Nephron (organoid): ENCODE measurements around the gene DUS3L.
"Not testable (repeated sequence)": the region's sequence is repeated elsewhere in the genome, so short reads cannot be mapped to it uniquely, and the experiment has no call there.

Experiments used
- H3K27ac Mint-ChIP-seq, 3 experiments: 2 replicates each; pipeline ENCODE4 v1.8.0; 2020; ENCODE audit warnings: mixed read lengths in 3 of 3, mild to moderate bottlenecking in 2 of 3, moderate library complexity in 1 of 3
- H3K27me3 Mint-ChIP-seq: 2 replicates; pipeline ENCODE4 v1.8.0; 2021; ENCODE audit warnings: low read depth, mild to moderate bottlenecking, moderate library complexity, mixed read lengths
- H3K36me3 Mint-ChIP-seq: 2 replicates; pipeline ENCODE4 v1.8.0; 2020; ENCODE audit warnings: low read depth, mixed read lengths
- H3K4me1 Mint-ChIP-seq: 2 replicates; pipeline ENCODE4 v1.8.0; 2020; ENCODE audit warnings: mixed read lengths
- H3K4me3 Mint-ChIP-seq, 3 experiments: 2 replicates each; pipeline ENCODE4 v1.8.0; 2020; ENCODE audit warnings: mild to moderate bottlenecking in 3 of 3, mixed read lengths in 3 of 3, moderate library complexity in 2 of 3
- H3K9me3 Mint-ChIP-seq: 2 replicates; pipeline ENCODE4 v1.8.0; 2020; ENCODE audit warnings: mixed read lengths
- TF ChIP-seq, protein P1 (sequence below), 3 experiments: fragments of 200-600 bp; sonication (generic); IDR thresholded peaks; one replicate each; pipeline ENCODE4 v1.5.0; 2021; ENCODE audit warnings: antibody characterized with exemption in 3 of 3; ENCODE audit not compliant: unreplicated experiment in 3 of 3

The DUS3L gene

DNA sequence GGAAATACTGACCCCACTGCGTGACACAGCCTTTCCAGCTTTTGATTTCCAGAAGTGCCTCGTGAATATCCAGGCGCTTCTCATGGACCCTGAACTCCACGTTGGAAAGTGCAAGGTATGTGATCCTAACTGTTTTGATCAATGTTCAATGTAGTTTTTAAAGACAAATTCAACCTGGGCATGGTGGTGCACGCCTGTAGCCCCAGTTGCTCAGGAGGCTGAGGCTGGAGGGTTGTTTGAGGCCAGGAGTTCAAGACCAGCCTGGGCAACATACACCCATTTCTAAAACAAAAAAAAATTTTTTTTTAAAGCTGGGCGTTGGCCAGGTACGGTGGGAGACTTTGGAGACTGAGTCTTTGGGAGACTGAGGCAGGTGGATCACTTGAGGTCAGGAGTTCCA lies 39.3 kb downstream of the DUS3L start:
- Mint-ChIP-seq H3K27ac (no peak overlapping the region), H3K4me1 (no peaks in the 10 kb centered on the region), H3K27me3 (no peaks in the 10 kb centered on the region), H3K36me3 (no peaks in the 10 kb centered on the region), H3K9me3 (no peaks in the 10 kb centered on the region), H3K4me3 (no peak overlapping the region)
- TF ChIP-seq, protein P1, sequence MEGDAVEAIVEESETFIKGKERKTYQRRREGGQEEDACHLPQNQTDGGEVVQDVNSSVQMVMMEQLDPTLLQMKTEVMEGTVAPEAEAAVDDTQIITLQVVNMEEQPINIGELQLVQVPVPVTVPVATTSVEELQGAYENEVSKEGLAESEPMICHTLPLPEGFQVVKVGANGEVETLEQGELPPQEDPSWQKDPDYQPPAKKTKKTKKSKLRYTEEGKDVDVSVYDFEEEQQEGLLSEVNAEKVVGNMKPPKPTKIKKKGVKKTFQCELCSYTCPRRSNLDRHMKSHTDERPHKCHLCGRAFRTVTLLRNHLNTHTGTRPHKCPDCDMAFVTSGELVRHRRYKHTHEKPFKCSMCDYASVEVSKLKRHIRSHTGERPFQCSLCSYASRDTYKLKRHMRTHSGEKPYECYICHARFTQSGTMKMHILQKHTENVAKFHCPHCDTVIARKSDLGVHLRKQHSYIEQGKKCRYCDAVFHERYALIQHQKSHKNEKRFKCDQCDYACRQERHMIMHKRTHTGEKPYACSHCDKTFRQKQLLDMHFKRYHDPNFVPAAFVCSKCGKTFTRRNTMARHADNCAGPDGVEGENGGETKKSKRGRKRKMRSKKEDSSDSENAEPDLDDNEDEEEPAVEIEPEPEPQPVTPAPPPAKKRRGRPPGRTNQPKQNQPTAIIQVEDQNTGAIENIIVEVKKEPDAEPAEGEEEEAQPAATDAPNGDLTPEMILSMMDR (IDR thresholded peaks at IDR 0.05; ENCODE audit: unreplicated experiment in 3 of 3), result no peak

DNA sequence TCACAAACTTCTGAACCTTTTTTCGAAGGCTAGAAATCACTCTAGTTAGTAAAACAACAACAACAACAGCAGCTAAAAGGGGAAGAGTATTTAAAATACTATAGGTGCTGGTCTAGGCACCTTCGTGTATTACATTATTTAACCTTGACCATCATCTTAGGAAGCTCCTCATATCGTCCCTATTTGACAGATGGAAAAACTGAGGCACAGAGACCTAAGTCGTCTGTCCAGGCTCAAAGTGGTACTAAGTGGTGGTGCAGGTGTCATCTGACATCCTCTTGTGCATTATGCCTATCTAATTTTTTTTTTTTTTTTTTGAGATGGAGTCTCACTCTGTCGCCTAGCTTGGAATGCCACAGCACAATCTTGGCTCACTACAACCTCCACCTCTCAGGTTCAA lies 41.5 kb downstream of the DUS3L start:
- Mint-ChIP-seq H3K4me3 (no peak overlapping the region), H3K36me3 (no peaks in the 10 kb centered on the region), H3K27me3 (no peaks in the 10 kb centered on the region), H3K4me1 (no peaks in the 10 kb centered on the region), H3K27ac (no peak overlapping the region), H3K9me3 (no peaks in the 10 kb centered on the region)
- TF ChIP-seq, protein P1 (IDR thresholded peaks at IDR 0.05; ENCODE audit: unreplicated experiment in 3 of 3), result no peak

DNA sequence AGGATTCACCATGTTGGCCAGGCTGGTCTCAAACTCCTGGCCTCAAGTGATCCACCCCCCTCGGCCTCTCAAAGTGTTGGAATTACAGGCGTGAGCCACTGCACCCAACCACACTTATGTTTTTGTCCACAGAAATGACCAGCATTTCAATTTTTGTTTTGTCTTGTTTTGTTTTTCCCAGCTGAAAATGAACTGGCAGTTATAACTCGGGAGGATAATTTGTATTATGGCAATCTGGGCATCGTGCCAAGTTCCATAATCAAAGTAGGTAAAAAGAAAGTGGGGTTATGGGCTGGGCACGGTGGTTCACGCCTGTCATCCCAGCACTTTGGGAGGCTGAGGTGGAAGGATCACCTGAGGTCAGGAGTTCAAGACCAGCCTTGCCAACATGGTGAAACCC lies 42.0 kb downstream of the DUS3L start:
- not testable (repeated sequence) for H3K4me1 Mint-ChIP-seq, H3K4me3 Mint-ChIP-seq, H3K36me3 Mint-ChIP-seq, H3K9me3 Mint-ChIP-seq, H3K27ac Mint-ChIP-seq, H3K27me3 Mint-ChIP-seq

DNA sequence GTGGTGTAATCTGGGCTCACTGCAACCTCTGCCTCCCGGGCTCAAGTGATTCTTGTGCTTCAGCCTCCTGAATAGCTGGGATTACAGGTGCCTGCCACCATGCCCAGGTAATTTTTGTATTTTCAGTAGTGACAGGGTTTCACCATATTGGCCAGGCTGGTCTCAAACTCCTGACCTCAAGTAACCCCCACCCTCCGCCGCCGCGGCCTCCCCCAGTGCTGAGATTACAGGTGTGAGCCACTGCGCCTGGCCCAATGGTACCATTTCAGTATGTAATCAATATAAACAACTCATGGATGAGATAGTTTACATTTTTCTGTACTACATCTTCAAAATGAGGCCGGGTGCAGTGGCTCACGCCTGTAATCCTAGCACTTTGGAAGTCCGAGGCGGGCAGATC lies 46.0 kb downstream of the DUS3L start:
- not testable (repeated sequence) for H3K27ac Mint-ChIP-seq, H3K9me3 Mint-ChIP-seq, H3K4me3 Mint-ChIP-seq, H3K36me3 Mint-ChIP-seq, H3K4me1 Mint-ChIP-seq
- peaks cover 18% of the 10 kb centered on the region for H3K27me3 Mint-ChIP-seq

DNA sequence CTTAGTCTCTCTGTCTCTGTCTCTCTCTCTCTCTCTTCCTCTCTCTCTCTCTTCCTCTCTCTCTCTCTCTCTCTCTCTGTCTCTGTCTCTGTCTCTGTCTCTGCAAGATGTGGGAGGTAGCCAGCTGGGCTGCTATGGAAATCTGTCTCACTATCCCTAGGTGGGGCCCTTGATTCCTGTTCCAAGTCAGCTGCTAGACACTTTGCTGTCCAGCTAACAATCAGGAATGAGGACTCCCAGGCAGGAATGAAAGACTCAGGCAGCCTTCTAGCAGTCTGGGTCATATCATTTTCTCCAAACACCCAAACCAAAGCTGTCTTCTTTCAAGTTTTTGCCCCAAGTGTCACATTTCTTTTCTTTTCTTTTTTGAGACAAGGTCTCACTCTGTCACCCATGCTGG lies 47.3 kb downstream of the DUS3L start:
- Mint-ChIP-seq H3K27ac (no peak overlapping the region), H3K4me1 (no peaks in the 10 kb centered on the region), H3K9me3 (no peaks in the 10 kb centered on the region), H3K4me3 (no peak overlapping the region), H3K36me3 (no peaks in the 10 kb centered on the region), H3K27me3 (peaks cover 18% of the 10 kb centered on the region)
- TF ChIP-seq, protein P1 (IDR thresholded peaks at IDR 0.05; ENCODE audit: unreplicated experiment in 3 of 3), result no peak

DNA sequence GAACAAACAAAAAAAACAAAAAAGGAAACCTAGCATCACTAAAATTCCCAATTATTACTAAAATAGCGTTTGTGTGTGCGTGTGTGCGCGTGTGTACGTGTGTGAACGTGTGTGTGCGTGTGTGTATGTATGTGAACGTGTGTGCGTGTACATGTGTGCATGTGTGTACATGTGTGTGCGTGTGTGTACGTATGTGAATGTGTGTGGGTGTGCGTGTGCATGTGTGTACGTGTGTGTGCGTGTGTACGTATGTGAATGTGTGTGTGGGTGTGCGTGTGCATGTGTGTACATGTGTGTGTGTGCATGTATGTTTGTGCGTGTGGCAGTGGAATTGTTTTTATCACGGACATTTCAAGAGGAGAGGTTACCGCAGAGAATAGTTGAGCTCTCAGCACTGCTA lies 48.9 kb downstream of the DUS3L start:
- Mint-ChIP-seq H3K9me3 (no peaks in the 10 kb centered on the region), H3K4me1 (no peaks in the 10 kb centered on the region), H3K27me3 (peaks cover 18% of the 10 kb centered on the region), H3K27ac (no peak overlapping the region), H3K4me3 (no peak overlapping the region), H3K36me3 (no peaks in the 10 kb centered on the region)
- TF ChIP-seq, protein P1 (IDR thresholded peaks at IDR 0.05; ENCODE audit: unreplicated experiment in 3 of 3), result no peak

DNA sequence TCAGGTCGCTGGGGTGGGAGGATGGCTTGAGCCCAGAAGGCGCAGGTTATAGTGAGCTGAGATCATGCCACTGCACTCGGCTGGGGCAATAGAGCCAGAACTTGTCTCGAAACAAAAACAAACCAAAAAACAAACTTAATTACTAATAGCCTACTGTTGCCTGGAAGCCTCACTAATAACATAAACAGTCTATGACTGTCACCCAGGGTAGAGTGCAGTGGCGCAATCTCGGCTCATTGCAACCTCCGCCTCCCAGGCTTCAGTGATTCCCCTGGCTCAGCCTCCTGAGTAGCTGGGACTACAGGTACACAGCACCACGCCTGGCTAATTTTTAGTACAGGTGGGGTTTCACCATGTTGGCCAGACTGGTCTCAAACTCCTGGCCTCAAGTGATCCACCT lies 52.5 kb downstream of the DUS3L start:
- peaks cover 14% of the 10 kb centered on the region for H3K27me3 Mint-ChIP-seq
- no peak overlapping the region for H3K4me3 Mint-ChIP-seq
- H3K4me1 Mint-ChIP-seq, result no peaks in the 10 kb centered on the region
- no peaks in the 10 kb centered on the region for H3K36me3 Mint-ChIP-seq
- TF ChIP-seq, protein P1 (IDR thresholded peaks at IDR 0.05; ENCODE audit: unreplicated experiment in 3 of 3), result no peak
- H3K9me3 Mint-ChIP-seq, result peaks cover 2% of the 10 kb centered on the region
- no peak overlapping the region for H3K27ac Mint-ChIP-seq
